ENCODE measurements around the gene C21orf58.

DNA sequence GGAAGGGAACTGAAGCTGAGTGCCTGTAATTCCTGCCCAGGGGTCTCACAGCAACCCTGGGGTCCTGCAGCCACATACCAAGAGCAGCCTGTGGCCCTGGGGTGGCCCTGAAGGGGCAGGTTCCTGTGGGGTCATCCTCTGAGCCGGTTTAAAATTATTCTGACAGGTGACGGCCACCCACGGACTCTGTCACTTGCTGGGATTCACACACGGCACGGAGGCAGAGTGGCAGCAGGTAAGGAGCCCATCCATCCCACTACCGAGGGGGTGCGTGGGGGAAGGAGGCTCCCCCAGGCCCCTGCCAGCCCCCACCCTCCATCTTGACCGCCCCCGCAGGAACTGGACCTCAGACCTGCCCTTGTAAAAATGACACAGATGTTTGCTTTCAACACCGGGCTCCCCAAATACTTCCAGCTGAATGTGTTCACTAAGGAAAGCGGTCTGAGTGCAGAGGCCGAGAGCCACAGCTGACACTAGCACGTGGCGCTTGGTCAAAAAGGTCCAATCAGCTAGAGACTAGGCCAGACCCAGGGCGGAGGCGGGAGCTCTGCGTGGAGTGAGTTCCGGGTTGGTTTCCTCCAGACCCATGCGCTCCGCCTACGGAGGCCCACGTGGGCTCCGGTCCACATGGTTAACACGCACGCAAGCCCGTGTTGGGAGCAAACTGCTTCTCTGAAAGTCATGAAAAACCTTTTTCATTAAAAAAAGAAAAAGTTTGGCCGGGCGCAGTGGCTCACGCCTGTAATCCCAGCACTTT, 27.5 kb downstream of the C21orf58 start:
- TF ChIP-seq YY1 (IDR thresholded peaks at IDR 0.05; ENCODE audit: insufficient read depth, insufficient read length) (no peak), ZNF274 (IDR thresholded peaks at IDR 0.05; ENCODE audit: low read depth, low read length) (no peak), SUZ12 (IDR thresholded peaks at IDR 0.05; ENCODE audit: extremely low read depth, insufficient read depth, insufficient read length) (no peak)
